Common myeloid progenitor, CD34-positive (primary cell): ENCODE results near the gene IRF5.
"Not testable (repeated sequence)": the region's sequence is repeated elsewhere in the genome, so short reads cannot be mapped to it uniquely, and the experiment has no call there.

Source experiments
- CTCF ChIA-PET: fragments of 350-600 bp; sonication (Branson Sonifier 250); formaldehyde crosslinking; loops from one replicate; lab custom pipeline; 2021; ENCODE audit warnings: antibody characterized with exemption; lab: Charles Lee
- POLR2A ChIA-PET: fragments of 350-600 bp; sonication (Branson Sonifier 250); formaldehyde crosslinking; loops from one replicate; lab custom pipeline; 2021; ENCODE audit warnings: antibody characterized with exemption; lab: Charles Lee
- DNase-seq, 3 donors: peaks; one replicate each; pipeline versions ENCODE4 v3.0.0 to v3.0.0-alpha.2; 2013
- H3K27ac ChIP-seq, 2 experiments: 1 replicate in 1 of 2; 2 replicates in 1 of 2; pipeline ENCODE4 v1.7.0; 2013; ENCODE audit warnings: inconsistent platforms in 2 of 2, low read length in 2 of 2, mild to moderate bottlenecking in 2 of 2, low read depth in 1 of 2, moderate library complexity in 1 of 2; ENCODE audit not compliant: severe bottlenecking in 2 of 2, insufficient read depth in 1 of 2, poor library complexity in 1 of 2
- H3K27me3 ChIP-seq, 5 experiments: replicated peaks in 2 of 5; 1 replicate in 3 of 5; 2 replicates in 2 of 5; pipeline versions ENCODE4 v1.6.1 to v1.7.0; 2013; ENCODE audit warnings: low read length in 4 of 5, mild to moderate bottlenecking in 2 of 5, moderate library complexity in 2 of 5, inconsistent platforms in 1 of 5; ENCODE audit not compliant: insufficient read depth in 5 of 5, control insufficient read depth in 4 of 5
- H3K36me3 ChIP-seq, 4 experiments: 1 replicate in 2 of 4; 2 replicates in 2 of 4; pipeline versions ENCODE4 v1.6.1 to v1.7.0; 2013; ENCODE audit warnings: low read length in 3 of 4, control low read depth in 1 of 4, mild to moderate bottlenecking in 1 of 4; ENCODE audit not compliant: control insufficient read depth in 4 of 4, insufficient read depth in 4 of 4
- H3K4me1 ChIP-seq, 4 experiments: 1 replicate in 3 of 4; 2 replicates in 1 of 4; pipeline versions ENCODE4 v1.6.1 to v1.7.1; 2013; ENCODE audit warnings: low read length in 3 of 4, mild to moderate bottlenecking in 3 of 4, control low read depth in 1 of 4, inconsistent platforms in 1 of 4, moderate library complexity in 1 of 4; ENCODE audit not compliant: control insufficient read depth in 4 of 4, insufficient read depth in 4 of 4; ENCODE audit errors: control extremely low read depth in 1 of 4
- H3K4me3 ChIP-seq, 7 experiments: 1 replicate in 4 of 7; 2 replicates in 3 of 7; pipeline versions ENCODE4 v1.5.1 to v1.7.0; 2013; ENCODE audit warnings: mild to moderate bottlenecking in 7 of 7, low read length in 6 of 7, moderate library complexity in 6 of 7, inconsistent platforms in 2 of 7, low read depth in 2 of 7, control low read depth in 1 of 7; ENCODE audit not compliant: insufficient read depth in 4 of 7, control insufficient read depth in 1 of 7; ENCODE audit errors: extremely low read depth in 1 of 7
- H3K9me3 ChIP-seq, 5 experiments: 1 replicate in 4 of 5; 2 replicates in 1 of 5; pipeline versions ENCODE4 v1.6.1 to v1.7.1; 2013; ENCODE audit warnings: low read length in 4 of 5, mild to moderate bottlenecking in 2 of 5, inconsistent platforms in 1 of 5, low read depth in 1 of 5, moderate library complexity in 1 of 5; ENCODE audit not compliant: control insufficient read depth in 4 of 5, insufficient read depth in 2 of 5; ENCODE audit errors: control extremely low read depth in 1 of 5
- WGBS: methylation state at CpG from one replicate; pipeline ENCODE4 v1.1.5; 2013; ENCODE audit not compliant: insufficient coverage; 5-methylcytosine and 5-hydroxymethylcytosine counted together

IRF5 gene

DNA sequence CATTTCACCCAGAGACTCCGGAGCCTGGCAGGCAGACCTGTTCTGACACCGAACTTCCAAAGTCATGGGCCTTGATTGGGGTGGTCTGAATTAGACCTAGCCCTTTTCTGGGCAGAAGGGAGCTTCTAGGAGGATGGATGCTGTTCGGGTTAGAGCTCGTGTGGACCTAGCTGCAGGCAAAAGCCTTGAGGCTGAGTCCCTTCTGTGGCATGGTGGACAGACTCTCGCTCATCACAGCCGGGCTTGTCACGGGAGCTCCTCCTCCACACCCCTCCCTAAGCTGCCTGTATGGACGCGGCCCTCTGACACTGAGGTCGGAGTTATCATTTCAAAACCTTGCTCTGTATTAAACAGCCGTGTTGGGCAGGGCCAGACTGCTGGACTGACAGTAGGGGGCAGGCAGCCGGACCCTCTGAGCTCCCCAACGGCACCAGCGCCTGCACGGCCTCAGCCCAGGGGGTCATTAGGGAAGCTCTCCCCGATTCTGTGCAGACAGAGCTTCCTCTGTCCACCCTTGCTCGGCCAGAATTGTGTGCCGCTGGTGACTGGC, 2.2 kb downstream of the IRF5 start:
- ChIA-PET CTCF (interaction anchor here (0.6 to 2.6 kb wide), 11 partner anchors 8 to 148 kb away, joined by 3 to 9 read pairs (median 4); no protein-coding TSS in a partner anchor), POLR2A (interaction anchor here (0.5 to 0.8 kb wide), 2 partner anchors 10 to 814 kb away, joined by 3 read pairs; no protein-coding TSS in a partner anchor)
- Histone ChIP-seq H3K4me1 (peaks cover 11 to 79% (median 75%) of the 10 kb centered on the region in 4 experiments), H3K27me3 (no peaks in the 10 kb centered on the region), H3K36me3 (peaks cover 4 to 15% (median 8%) of the 10 kb centered on the region in 4 experiments), H3K27ac (peak overlapping the region; percentile 66 to 82), H3K9me3 (no peaks in the 10 kb centered on the region), H3K4me3 (peak overlapping the region; percentile 18 to 92 (median 81))
- peak in 1 of 3 donors; percentile 30 for DNase-seq
- 15% methylated on average over 15 of the region's 18 CpGs for WGBS

DNA sequence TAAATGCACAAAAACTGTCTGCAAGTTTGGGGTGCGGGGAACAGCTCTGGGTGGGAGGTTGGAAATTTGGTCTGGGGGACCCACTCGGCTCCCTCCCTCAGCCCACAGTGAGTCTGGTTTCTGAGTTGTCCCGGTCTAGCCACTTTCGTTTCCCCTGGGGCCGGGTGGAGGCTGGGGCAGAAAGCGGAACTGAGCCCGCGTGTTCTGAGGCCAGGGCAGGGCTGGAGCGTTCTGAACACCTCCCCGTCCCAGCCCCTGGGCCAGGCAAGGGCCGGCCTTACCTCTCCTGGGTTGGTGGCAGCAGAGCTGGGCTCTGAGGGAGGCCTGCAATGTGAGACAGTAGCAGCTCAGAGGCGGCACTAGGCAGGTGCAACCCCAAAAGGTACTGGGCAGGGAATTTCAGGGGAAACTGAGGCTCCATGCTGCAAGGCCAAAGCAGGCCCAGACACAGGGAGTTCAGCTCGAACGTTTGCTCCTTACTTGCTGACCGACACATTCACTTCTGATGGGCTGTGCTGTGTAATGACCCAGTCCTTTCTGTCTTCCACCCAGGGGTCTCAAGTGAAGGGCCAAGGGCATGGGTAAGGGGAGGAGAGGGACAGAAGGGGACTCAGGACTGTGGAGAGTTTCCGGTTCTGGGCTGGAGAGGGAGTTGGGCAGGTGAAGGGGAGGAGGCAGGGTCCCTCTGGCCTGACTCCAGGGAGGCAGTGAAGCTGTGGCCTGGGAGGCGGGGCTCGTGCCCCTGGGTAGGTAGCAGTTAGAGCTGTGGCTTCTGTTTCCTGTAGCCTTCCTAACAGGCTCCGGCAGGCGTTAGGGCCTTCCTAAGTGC, 3.0 kb downstream of the IRF5 start:
- peak overlapping the region; percentile 66 to 82 for H3K27ac ChIP-seq
- CTCF ChIA-PET = interaction anchor here (0.8 to 2.6 kb wide), 16 partner anchors 8 to 330 kb away, joined by 3 to 9 read pairs (median 4); partner anchors contain the start of gene KCP

DNA sequence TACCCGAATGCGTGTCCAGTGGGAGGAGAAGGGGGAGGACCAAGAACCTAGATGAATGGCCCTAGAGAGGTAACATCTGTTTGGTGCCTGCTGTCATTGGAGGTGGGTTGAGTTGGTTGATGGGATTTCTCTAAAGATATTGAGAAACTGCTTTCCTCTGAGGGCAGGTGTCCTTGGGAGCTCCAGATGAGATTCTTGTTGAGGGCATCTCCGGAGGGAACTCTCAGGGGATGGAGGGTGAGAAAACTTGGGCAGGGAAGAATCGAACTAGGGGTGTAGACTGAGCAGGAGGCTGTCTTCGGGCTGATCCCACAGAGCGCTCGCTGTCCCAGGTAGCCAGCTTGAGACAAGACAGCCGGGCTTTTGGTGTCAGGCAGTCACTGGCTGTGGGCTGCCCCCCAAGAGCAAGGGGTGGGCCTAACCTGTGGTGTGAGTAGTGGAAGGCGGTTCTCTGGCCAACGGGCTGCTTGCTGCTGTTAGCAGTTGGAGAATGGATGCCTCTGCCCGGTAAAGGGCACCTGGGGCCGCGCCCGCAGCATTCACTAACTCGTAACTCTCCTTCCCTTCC, 3.7 kb downstream of the IRF5 start:
- no peak for DNase-seq
- H3K9me3 ChIP-seq = no peaks in the 10 kb centered on the region
- H3K36me3 ChIP-seq = peaks cover 11 to 29% (median 22%) of the 10 kb centered on the region in 4 experiments
- peaks cover 11 to 72% (median 69%) of the 10 kb centered on the region in 4 experiments for H3K4me1 ChIP-seq
- POLR2A ChIA-PET = interaction anchor here (1.0 kb wide), 1 partner anchor 10 kb away, joined by 3 read pairs; no protein-coding TSS in a partner anchor
- CTCF ChIA-PET = interaction anchor here (1.1 to 2.6 kb wide), 8 partner anchors 10 to 61 kb away, joined by 3 to 9 read pairs (median 4); partner anchors contain the start of gene KCP
- WGBS = 0% methylated on average over 2 of the region's 15 CpGs
- H3K4me3 ChIP-seq = peak overlapping the region in 5 of 7 experiments; percentile 57 to 92 (median 89)
- peak overlapping the region; percentile 66 to 82 for H3K27ac ChIP-seq
- H3K27me3 ChIP-seq = no peaks in the 10 kb centered on the region

More for the DNA sequence above, 3.0 kb downstream of the IRF5 start:
- no peaks in the 10 kb centered on the region for H3K9me3 ChIP-seq
- peak overlapping the region; percentile 18 to 92 (median 81) for H3K4me3 ChIP-seq
- POLR2A ChIA-PET = interaction anchor here (0.5 to 1.0 kb wide), 3 partner anchors 9 to 814 kb away, joined by 3 read pairs; no protein-coding TSS in a partner anchor
- H3K27me3 ChIP-seq = no peaks in the 10 kb centered on the region
- H3K36me3 ChIP-seq = peaks cover 8 to 22% (median 15%) of the 10 kb centered on the region in 4 experiments
- H3K4me1 ChIP-seq = peaks cover 11 to 73% (median 70%) of the 10 kb centered on the region in 4 experiments
- DNase-seq = peak; percentile 60 to 89 (median 87)
- 0% methylated on average over 11 of the region's 20 CpGs for WGBS

DNA sequence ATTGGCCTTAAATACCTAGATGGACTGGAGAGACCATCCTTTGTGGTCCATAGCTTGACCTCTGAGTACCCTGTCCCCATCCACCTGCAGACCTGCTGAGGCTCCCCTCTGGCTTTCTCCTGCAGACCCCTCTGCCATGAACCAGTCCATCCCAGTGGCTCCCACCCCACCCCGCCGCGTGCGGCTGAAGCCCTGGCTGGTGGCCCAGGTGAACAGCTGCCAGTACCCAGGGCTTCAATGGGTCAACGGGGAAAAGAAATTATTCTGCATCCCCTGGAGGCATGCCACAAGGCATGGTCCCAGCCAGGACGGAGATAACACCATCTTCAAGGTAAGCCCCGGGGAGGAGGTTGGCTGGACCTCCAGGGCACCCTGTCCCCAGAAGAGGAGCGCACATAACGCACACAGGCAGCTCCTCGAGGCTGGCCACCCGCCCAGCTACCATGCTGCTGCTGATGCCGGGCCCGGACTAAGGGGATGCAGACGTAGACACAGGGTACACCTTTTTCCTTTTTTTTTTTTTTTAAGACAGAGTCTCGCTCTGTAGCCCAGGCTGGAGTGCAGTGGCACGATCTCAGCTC, 4.3 kb downstream of the IRF5 start:
- CTCF ChIA-PET = interaction anchor here (1.1 to 2.6 kb wide), 6 partner anchors 9 to 61 kb away, joined by 3 to 9 read pairs (median 6); partner anchors contain the start of gene KCP
- POLR2A ChIA-PET = no interaction called here
- no peak for DNase-seq
- H3K4me3 ChIP-seq = peak overlapping the region in 4 of 7 experiments; percentile 16 to 92 (median 90)
- 93% methylated on average over 9 of the region's 16 CpGs for WGBS
- H3K36me3 ChIP-seq = peaks cover 11 to 36% (median 28%) of the 10 kb centered on the region in 4 experiments
- H3K9me3 ChIP-seq = no peaks in the 10 kb centered on the region
- peaks cover 11 to 73% (median 64%) of the 10 kb centered on the region in 4 experiments for H3K4me1 ChIP-seq
- peak overlapping the region in 1 of 2 experiments; percentile 82 for H3K27ac ChIP-seq
- H3K27me3 ChIP-seq = no peaks in the 10 kb centered on the region

DNA sequence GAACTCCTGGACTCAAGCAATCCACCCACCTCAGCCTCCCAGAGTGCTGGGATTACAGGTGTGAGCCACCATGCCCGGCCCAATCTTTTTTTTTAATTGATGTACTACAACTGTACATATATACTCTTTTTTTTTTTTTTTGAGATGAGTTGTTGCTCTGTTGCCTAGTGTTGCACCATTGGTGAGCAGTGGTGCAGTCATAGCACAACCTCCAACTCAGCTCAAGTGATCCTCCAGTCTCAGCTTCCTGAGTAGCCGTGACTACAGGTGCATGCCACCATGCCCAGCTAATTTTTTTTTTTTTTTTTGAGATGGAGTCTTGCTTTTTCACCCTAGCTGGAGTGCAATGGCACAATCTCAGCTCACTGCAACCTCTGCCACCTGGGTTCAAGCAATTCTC, 5.5 kb downstream of the IRF5 start:
- not testable (repeated sequence) for H3K27ac ChIP-seq, DNase-seq, H3K4me3 ChIP-seq, H3K9me3 ChIP-seq, H3K27me3 ChIP-seq
- ChIA-PET CTCF (interaction anchor here (5.7 kb wide), 1 partner anchor 9 kb away, joined by 23 read pairs; no protein-coding TSS in a partner anchor), POLR2A (interaction anchor here (0.6 kb wide), 1 partner anchor 80 kb away, joined by 3 read pairs; the partner anchor contains the start of gene ATP6V1F)
- WGBS = 83% methylated on average over 1 of the region's 2 CpGs
- peaks cover 11 to 46% (median 37%) of the 10 kb centered on the region in 4 experiments for H3K36me3 ChIP-seq
- H3K4me1 ChIP-seq = peaks cover 11 to 74% (median 55%) of the 10 kb centered on the region in 4 experiments

DNA sequence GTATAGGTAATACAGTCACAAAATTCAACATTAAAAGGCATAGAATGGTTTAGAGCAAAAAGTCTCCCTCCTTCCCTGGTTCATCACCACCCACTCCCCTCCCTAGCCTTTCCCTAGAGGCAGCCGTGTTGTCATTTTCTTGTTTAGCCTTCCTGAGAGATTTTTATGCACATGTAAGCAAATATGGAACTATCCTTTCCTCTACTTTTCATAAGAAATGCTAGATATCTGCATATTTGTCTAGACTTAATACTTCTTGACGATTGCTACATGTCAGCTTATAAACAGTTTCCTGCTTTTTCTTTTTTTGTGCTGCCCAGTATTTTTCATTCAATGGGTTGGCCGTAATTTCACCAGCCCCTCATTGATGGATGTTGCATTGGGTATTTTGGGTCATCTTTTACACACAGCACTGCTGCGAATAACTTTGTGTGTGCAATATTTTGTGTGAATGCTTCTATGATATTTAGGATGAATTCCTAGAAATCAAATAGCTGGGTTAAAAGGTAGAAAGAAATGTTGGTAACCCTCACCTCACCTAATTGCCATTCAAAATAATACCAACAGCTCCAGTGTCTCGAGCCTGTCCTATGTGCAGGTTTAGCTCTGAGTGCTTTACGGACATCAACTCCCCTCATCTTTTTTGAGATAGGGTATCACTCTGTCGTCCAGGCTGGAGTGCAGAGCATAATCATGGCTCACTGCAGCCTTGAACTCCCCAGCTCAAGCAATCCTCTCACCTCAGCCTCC, 6.9 kb downstream of the IRF5 start:
- Histone ChIP-seq H3K9me3 (no peaks in the 10 kb centered on the region), H3K27ac (no peak overlapping the region), H3K4me3 (no peak overlapping the region), H3K4me1 (peaks cover 11 to 75% (median 51%) of the 10 kb centered on the region in 4 experiments), H3K36me3 (peaks cover 11 to 59% (median 48%) of the 10 kb centered on the region in 4 experiments), H3K27me3 (no peaks in the 10 kb centered on the region)
- no peak for DNase-seq
- WGBS = 96% methylated on average over 2 of the region's 7 CpGs
- ChIA-PET POLR2A (no interaction called here), CTCF (interaction anchor here (1.2 to 5.7 kb wide), 5 partner anchors 11 to 41 kb away, joined by 3 to 23 read pairs (median 12); no protein-coding TSS in a partner anchor)
